Stimulated activated CD8-positive, alpha-beta memory T cell treated with anti-CD3 and anti-CD28 coated beads, Interleukin-15, amount 100 ng/mL, for 1 hour (primary cell): ENCODE data around the gene CSN3.

ENCODE experiments used
- DNase-seq: peaks from one replicate; pipeline ENCODE4 v3.0.0-alpha.2; 2020; ENCODE audit warnings: low read depth

CSN3 gene

DNA sequence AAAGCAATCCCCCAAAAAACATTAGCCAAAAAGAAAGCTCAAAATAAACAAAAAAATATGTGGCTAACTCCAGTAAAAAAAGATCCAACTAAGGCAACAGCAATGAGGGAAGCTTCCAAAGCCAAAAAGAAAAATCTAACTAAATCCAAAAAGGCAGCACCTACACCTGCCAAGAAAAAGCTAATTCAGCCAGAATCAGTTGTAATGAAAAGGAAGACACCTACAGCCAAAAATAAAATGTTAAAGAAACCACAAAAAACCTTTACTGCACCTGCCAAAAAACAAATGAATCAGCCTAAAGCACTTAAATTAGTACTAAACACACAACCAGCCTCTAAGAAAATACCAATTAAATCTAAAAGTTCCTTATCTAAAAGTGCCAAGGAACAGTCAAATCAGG is 55.2 kb downstream of the CSN3 start:
- no peak for DNase-seq

DNA sequence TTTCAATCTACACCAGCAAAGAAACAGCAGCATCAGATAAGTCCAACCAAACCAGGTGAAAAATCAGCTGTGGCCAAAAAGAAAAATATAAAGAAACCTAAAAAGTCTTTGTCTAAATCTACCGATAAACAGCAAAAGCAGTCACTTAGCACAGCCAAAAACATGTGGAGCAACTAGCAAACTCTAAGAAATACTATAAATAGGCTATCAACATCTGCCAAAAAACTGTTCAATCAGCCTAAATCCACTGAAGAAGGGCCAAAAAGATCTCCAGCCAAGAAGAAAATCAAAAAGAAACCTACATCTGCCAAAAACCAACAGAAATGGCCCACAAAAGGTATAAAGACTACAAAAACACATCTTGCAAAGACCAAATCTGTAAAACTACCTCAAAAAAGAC is 55.7 kb downstream of the CSN3 start:
- no peak for DNase-seq

DNA sequence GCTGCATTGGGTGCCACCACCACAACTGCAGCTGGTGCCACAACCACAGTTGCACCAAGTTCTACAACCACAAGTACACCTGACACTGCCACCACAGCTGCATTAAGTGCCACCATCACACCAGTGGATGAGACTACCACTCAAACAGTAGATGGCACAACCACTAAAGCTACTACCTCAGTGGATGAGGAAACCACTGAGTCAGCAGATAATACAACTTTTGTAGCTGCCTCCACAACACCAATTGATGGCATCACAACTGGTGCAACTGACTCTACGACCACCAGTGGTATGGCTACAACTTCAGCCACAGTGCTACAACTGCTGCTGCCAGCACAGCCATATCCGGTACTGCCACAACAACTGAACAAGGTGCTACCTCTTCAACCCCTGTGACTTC is 57.2 kb downstream of the CSN3 start:
- DNase-seq = no peak

DNA sequence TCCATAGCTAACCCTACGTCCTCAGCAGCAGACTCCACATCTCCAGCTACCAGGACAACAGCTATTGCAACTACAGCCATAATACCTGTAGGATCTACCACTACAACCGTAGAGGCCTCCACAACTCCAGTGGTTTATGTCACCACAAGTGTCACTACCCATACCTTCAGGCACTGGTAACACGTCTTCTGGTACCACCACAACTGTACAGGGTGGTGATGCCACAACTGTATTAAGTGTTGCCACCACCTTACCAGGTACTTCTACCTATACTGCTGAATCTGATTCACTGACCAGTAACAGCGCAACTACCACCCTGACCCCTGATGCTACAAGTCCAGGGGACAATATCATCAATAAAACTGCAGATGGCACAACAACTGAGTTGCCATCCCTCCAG is 57.8 kb downstream of the CSN3 start:
- DNase-seq = no peak
